Gastrocnemius medialis (tissue), 4 donors: ENCODE results near the gene NBDY.

ENCODE experiments used
- CTCF ChIP-seq, 5 experiments: fragments of 450-650 bp in 3 of 5; fragments of 200-600 bp in 2 of 5; sonication (generic) in 2 of 5; IDR thresholded peaks in 4 of 5; conservative IDR thresholded peaks in 1 of 5; 1 replicate in 4 of 5; 2 replicates in 1 of 5; pipeline ENCODE4 v1.5.1; 2016 to 2019; ENCODE audit warnings: antibody characterized with exemption in 5 of 5, mild to moderate bottlenecking in 3 of 5, moderate library complexity in 3 of 5
- POLR2A ChIP-seq, 2 donors: fragments of 450-650 bp; IDR thresholded peaks; one replicate each; pipeline ENCODE4 v1.6.1; 2017; ENCODE audit warnings: antibody characterized with exemption in 2 of 2, mild to moderate bottlenecking in 2 of 2, moderate library complexity in 2 of 2

- no peak for TF ChIP-seq CTCF (IDR thresholded peaks at IDR 0.05 in 4 of 5, conservative IDR thresholded peaks at IDR 0.05 in 1 of 5)
- no peak for TF ChIP-seq POLR2A (IDR thresholded peaks at IDR 0.05)
Observed at GRCh38 chrX:56757327-56757726, 28.3 kb downstream of the NBDY start.
